Fibroblast of mammary gland (primary cell): Measurements from ENCODE around the gene PAPSS1.

Experiments used
- DNase-seq: peaks from one replicate; pipeline ENCODE4 v3.0.0-alpha.2; 2010; ENCODE audit warnings: low read depth
- H3K4me3 ChIP-seq: 2 replicates; pipeline ENCODE4 v1.5.1; 2011; ENCODE audit warnings: low read depth, mild to moderate bottlenecking, low read length, moderate library complexity; ENCODE audit not compliant: control insufficient read depth
- CTCF ChIP-seq: conservative IDR thresholded peaks from 2 replicates; pipeline ENCODE4 v1.5.1; 2011; ENCODE audit warnings: low read depth, low read length, inconsistent platforms; ENCODE audit not compliant: control insufficient read depth, insufficient read depth

Gene PAPSS1

DNA sequence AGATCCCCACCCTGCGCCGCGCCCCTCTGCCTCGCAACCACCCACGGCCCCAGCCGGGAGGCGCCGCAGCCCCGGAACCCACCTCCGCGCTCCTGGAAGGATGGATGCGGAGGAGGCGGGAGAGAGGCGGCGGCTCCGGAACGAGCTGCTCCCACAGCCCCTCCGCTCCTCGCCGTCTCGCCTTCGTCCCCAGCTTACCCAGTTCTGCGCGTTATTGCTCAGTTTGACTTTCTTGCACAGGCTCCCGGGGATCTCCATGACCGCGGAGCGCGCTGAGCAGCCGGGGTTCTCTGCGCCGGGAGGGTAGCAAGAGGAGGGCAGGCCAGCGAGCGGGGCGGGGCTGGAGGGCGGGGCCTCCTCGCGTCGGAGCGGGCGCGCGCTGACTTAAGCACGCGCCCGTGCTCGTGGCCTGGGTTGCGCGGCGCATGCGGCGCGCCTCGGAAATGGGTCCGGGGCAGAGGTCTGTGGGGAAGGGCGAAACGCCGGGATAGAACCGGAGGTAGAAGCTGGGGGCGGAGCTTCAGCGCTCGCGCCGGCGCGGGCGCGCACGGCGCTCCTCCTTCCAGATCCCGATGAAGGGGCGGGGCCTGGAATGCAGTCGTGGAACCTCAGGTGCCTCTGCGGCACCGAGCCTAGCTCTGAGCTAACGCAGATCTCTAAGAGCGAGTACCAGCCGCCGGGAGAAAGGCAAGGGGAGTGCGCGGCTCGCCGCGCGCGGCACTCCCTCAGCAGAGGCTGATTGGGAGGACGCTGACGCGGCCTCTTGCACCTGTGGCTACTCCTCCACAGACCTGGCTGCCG, at the start of gene PAPSS1:
Gene PAPSS1, minus strand, starts transcription at position 313 of the 801 bp plus-strand sequence. Its CDS starts 55 bp downstream, at position 258.
- H3K4me3 ChIP-seq, result peak within 1 kb of the TSS; percentile 86
- no peak for TF ChIP-seq CTCF
- peak; percentile 95 for DNase-seq

DNA sequence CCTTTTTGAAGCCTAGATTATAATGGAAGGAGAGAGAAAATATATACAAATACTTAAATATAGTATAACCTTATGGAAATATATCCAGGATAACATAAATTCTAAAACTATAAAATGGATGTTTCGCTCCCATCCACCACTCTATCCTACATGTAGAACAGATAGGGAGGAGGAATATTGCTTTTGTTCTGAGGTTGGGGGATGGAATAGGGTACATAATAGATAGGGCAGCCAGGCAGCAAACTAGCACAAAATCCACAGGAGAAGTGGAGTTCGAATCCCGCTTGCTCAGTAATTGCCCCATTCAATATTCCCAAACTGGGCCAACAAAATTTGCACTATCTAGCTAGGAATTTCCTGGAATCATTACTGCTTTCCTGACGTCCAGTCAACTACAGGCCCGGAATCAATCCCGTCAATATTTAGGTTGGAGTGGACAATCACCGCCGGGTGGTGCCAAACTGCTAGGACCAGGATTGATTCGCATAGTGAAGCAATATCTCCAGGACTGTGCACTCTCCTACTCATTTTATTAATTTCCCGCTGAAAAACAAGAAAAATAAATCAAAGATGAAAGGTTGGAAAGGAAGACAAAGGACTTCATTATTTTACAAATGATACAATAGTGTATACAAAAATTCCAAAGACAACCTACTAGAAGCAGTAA, 40.4 kb upstream of the PAPSS1 start:
- TF ChIP-seq CTCF, result peak; percentile 33
- peak; percentile 46 for DNase-seq

DNA sequence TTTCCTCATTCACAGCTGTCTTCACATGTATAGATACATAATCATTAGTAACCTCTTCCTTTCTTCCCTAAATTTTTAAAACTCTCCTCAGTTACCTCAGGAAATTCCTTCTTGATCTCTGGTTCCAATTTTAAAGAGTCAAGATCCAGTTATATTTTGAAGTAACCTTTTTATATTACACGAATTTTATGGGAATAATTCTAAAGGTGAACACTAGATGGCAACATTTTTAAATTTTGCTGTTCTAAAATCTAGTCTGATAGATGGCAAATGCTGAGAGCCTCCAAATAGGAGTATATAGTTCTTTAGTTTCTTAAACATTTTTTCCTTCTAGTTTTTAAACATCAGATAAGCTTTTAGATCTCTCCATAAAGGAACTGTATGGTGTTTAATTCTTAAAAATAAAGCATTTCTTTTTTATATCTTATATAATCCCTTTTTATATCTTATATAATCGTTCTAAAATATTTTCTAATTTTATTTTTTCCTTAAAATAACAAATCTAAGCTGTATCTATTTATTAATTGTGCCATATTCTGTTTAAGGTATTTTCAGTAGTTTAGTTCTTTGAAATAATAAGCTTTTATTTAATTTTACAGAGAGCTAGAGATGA, 37.9 kb upstream of the PAPSS1 start:
- peak; percentile 55 for DNase-seq
- TF ChIP-seq CTCF, result peak; percentile 42
- H3K4me3 ChIP-seq, result no peak overlapping the region

More for the DNA sequence above, 40.4 kb upstream of the PAPSS1 start:
- no peak overlapping the region for H3K4me3 ChIP-seq

DNA sequence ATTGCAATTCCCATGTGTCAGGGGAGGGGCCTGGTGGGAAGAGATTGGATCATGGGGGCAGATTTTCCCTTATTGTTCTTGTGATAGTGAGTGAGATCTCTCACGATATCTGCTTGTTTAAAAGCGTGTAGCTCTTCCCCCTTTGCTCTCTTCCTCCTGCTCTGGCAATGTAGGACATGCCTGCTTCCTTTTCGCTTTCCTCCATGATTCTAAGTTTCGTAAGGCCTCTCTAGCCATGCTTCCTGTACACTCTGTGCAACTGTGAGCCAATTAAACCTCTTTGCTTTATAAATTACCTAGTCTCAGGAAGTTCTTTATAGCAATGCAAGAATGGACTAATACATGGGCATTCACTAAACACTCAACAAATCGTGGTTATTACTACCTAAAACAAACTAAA, 37.2 kb upstream of the PAPSS1 start:
- no peak for TF ChIP-seq CTCF
- DNase-seq, result no peak
- H3K4me3 ChIP-seq, result no peak overlapping the region

GRCh38 chr4:107755841-107756356, 35.9 kb upstream of the PAPSS1 start:
- no peak overlapping the region for H3K4me3 ChIP-seq
- peak; percentile 29 for DNase-seq
- no peak for TF ChIP-seq CTCF

GRCh38 chr4:107751670-107752069, 31.6 kb upstream of the PAPSS1 start:
- TF ChIP-seq CTCF, result no peak
- DNase-seq, result no peak
- H3K4me3 ChIP-seq, result no peak overlapping the region
